Measurements from ENCODE around the gene SELL. TPM values are rescaled to one million over a fixed set of nuclear protein-coding genes. Genes with fewer than 3 reads are reported as not detected.

Gene SELL
- total and polyA plus RNA-seq, 7 donors, result 0.14 to 3.1 (median 1.1) TPM

DNA sequence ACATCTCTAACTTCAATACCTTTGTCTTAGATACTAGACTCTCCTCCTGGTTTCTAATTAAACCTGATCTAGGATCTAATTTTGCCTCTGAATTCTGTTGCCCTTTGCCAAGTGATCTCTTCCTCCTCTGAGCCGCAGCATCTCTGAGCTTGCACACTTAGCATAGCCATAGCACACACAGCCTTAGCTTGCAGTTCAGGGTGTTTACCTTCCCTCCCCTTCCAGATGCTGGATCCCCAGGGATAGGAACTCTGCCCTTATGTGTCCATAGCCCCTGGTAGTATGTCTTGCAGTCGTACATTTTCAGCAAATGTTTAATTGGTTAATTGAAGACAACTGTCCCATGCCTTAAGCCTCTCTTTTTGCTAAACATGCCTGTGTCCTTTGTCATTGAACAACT, 30.3 kb downstream of the SELL start:
- Histone ChIP-seq H3K4me1 (no peaks in the 10 kb centered on the region), H3K27ac (no peak overlapping the region), H3K36me3 (ENCODE audit: insufficient read depth in 1 of 2, low read depth in 1 of 2) (no peaks in the 10 kb centered on the region), H3K27me3 (ENCODE audit: insufficient read depth in 3 of 3, low read length in 2 of 3) (peaks cover 0 to 3% (median 0%) of the 10 kb centered on the region in 3 donors), H3K4me3 (no peak overlapping the region), H3K9me3 (no peaks in the 10 kb centered on the region)
- DNase-seq (no peak), ATAC-seq (no peak)
- intact Hi-C loops (cut with DNase I), result no loop called here
- WGBS, 3 donors, result 31 to 34% (median 33%) methylated on average over 2 of the region's 2 CpGs
- TF ChIP-seq, protein P1, sequence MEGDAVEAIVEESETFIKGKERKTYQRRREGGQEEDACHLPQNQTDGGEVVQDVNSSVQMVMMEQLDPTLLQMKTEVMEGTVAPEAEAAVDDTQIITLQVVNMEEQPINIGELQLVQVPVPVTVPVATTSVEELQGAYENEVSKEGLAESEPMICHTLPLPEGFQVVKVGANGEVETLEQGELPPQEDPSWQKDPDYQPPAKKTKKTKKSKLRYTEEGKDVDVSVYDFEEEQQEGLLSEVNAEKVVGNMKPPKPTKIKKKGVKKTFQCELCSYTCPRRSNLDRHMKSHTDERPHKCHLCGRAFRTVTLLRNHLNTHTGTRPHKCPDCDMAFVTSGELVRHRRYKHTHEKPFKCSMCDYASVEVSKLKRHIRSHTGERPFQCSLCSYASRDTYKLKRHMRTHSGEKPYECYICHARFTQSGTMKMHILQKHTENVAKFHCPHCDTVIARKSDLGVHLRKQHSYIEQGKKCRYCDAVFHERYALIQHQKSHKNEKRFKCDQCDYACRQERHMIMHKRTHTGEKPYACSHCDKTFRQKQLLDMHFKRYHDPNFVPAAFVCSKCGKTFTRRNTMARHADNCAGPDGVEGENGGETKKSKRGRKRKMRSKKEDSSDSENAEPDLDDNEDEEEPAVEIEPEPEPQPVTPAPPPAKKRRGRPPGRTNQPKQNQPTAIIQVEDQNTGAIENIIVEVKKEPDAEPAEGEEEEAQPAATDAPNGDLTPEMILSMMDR (IDR thresholded peaks at IDR 0.05), result no peak

- 58 to 62% (median 59%) methylated on average over 6 of the region's 6 CpGs for WGBS, 3 donors
- peaks cover 0 to 3% (median 0%) of the 10 kb centered on the region in 3 donors for H3K27me3 ChIP-seq (ENCODE audit: insufficient read depth in 3 of 3, low read length in 2 of 3)
- intact Hi-C loops (cut with DNase I), result no loop called here
These were observed 30.9 kb downstream of the SELL start for GRCh38 chr1:169680377-169681019.

GRCh38 chr1:169679692-169680091, 31.7 kb downstream of the SELL start:
- WGBS, 3 donors, result 74 to 80% (median 77%) methylated on average over 3 of the region's 3 CpGs
- DNase-seq (no peak), ATAC-seq (no peak)
- Histone ChIP-seq H3K36me3 (ENCODE audit: insufficient read depth in 1 of 2, low read depth in 1 of 2) (no peaks in the 10 kb centered on the region), H3K27ac (no peak overlapping the region), H3K9me3 (no peaks in the 10 kb centered on the region), H3K4me3 (no peak overlapping the region), H3K27me3 (ENCODE audit: insufficient read depth in 3 of 3, low read length in 2 of 3) (peaks cover 0 to 3% (median 0%) of the 10 kb centered on the region in 3 donors), H3K4me1 (no peaks in the 10 kb centered on the region)
- TF ChIP-seq, protein P1 (IDR thresholded peaks at IDR 0.05), result no peak
- intact Hi-C loops (cut with DNase I), result no loop called here

More at GRCh38 chr1:169680377-169681019, 30.9 kb downstream of the SELL start:
- ATAC-seq (no peak), DNase-seq (no peak)
- Histone ChIP-seq H3K9me3 (no peaks in the 10 kb centered on the region), H3K4me1 (no peaks in the 10 kb centered on the region), H3K27ac (no peak overlapping the region), H3K4me3 (no peak overlapping the region), H3K36me3 (ENCODE audit: insufficient read depth in 1 of 2, low read depth in 1 of 2) (no peaks in the 10 kb centered on the region)
- TF ChIP-seq, protein P1 (IDR thresholded peaks at IDR 0.05), result no peak

DNA sequence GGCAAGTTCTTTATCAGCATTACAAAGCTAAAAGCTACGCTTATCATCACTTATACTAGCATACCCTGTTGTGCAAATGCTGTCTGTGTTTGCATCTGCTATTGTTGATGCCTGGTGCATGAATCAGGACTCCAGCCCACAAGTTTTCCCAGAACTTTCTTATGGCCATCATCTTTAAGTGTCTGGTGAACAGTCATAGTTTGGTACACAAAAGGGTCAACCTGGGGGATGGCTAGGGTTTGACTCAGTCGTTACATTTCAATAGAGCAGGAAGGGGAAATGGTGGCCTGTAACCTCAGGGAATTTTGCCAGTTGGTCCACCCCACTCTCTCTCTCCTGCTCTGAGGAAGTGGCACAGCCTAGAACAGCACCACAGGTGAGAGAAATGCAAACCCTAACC, 35.4 kb downstream of the SELL start:
- 41 to 52% (median 48%) methylated on average over 2 of the region's 2 CpGs for WGBS, 3 donors

More for the DNA sequence above, 35.4 kb downstream of the SELL start:
- no peak overlapping the region for H3K4me3 ChIP-seq
- H3K9me3 ChIP-seq, result peaks cover 6% of the 10 kb centered on the region
- H3K36me3 ChIP-seq (ENCODE audit: insufficient read depth in 1 of 2, low read depth in 1 of 2), result no peaks in the 10 kb centered on the region
- H3K27ac ChIP-seq, result no peak overlapping the region
- ATAC-seq (no peak), DNase-seq (no peak)
- intact Hi-C loops (cut with DNase I), result no loop called here
- no peaks in the 10 kb centered on the region for H3K4me1 ChIP-seq
- no peaks in the 10 kb centered on the region for H3K27me3 ChIP-seq (ENCODE audit: insufficient read depth in 3 of 3, low read length in 2 of 3)
- TF ChIP-seq, protein P1 (IDR thresholded peaks at IDR 0.05), result no peak
